Medulla oblongata (tissue), 1 donor: ENCODE results near the gene RERE.

Experiments
- DNase-seq: peaks from one replicate; pipeline ENCODE4 v3.0.0-alpha.2; 2015; ENCODE audit errors: extremely low spot score

RERE gene

DNA sequence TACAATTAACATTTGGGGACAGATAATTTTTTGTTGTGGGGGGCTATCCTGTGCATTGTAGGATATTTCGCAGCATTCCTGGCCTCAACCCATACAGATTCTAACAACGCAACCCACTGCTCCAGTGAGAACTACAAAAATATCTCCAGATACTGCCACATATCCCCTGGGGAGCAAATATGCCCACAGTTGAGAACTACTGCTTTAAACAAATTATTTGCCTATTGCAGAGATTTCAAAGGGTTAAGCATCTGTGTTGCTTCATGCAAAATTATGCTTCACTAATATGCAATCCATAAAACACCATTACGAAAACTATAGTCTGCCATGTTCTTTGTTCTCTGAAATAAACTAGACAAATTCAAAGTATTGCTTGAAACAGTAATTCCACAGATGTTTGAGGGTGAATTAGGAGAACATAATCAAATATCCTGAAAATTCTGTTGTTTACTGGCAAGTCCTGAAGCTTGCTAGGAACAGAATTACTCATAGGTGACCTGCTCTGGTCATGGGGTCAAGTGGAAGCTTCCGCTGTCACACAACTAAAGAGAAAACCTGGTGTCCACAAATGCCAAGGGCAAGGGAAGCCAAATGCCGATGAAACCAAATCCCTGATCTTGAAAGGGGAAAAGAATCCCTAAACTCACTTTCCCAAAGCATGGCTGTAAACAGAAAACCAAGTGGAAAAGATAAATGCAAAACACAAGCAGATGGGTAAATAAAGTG is 149.4 kb downstream of the RERE start:
- DNase-seq: no peak

DNA sequence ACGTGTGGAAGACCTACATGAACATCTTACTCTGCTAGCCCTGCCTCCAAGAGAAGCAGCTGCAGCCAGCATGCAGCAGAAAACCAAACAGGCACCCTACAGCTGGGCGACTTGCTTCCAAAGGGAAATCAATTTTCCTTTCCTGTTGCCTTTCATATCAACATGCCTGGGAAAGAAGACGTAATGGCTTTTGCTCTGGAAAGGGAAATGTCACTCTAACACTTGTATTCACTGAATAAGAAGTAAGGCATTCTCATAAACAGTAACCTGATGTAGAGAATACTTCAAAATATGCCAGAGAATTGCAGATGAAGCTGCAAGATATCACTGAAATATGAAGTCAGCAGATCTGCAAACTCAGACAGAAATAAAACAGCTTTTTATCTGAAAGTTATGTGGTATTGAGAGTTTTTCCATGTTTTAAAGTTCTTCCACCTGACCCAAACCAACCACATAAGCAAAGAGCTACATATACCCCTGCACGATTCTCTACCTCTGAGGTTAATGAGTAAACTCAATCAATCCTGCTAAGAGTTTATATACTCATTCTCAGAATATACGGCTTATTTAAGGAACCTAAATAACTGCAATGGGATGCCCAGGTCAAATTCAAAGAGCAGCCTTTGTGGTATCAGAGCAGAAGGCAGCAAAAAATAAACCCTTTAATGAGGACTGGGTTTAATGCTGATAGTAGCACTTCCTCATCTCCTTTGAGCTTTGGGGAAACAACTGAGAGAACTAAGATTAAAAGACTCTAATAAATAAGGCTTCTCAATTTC is 150.9 kb downstream of the RERE start:
- DNase-seq: no peak

DNA sequence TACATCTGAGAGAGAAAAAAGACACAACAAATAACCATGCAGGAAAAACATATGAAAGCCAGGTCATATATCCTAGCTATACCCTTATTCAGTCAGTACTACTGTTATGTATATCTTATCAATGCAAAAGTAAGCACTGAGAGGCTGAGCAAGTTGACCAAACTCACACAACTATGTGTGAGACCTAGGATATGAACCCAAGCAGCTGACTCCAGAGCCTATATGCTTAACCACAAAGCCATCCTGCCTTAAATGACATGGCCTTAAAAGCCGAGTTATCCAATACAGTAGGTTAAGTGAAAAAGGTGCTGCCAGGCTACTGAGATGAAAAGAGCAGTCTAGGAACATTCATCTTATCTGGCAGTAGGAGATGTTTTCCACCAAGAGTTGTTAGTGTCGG is 151.6 kb downstream of the RERE start:
- DNase-seq: no peak

DNA sequence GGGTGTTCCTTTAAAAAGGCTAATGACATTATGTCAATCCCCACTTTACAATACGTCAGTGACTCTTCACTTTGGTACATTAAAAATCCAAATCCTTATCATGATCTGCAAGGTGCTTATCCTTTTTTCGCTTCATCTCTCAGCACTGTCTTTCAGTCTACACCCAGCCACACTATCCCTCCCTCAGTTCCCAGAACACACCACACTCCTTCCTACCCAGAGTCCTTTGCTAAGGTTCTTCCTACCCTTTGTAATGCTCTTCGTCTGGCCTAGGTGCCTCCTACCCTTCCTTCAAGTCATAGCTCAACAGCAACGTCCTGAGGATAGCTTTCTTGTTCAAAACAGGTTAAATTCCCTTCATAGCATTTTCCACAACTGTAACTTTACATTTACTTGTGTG is 152.6 kb downstream of the RERE start:
- no peak for DNase-seq

DNA sequence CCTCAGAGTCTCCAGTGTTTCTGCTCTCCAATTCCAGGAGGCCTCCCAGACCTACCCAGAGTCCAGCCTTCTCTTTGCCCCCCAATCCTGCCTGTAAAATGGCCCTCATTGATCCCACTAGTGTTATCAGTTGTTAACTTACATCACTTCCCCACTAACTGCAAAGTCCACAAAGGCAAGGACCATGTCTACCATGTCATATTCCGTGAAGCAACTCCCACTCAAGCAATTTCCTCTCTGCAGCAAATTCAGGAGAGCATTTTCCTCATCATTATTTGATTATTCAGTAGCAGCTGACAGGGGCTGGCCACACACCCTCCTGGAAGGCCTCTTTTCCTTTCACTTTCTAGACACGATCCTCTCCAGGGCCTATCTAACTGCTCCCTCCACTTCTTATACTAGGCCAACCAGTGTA is 153.5 kb downstream of the RERE start:
- peak; percentile 50 for DNase-seq

DNA sequence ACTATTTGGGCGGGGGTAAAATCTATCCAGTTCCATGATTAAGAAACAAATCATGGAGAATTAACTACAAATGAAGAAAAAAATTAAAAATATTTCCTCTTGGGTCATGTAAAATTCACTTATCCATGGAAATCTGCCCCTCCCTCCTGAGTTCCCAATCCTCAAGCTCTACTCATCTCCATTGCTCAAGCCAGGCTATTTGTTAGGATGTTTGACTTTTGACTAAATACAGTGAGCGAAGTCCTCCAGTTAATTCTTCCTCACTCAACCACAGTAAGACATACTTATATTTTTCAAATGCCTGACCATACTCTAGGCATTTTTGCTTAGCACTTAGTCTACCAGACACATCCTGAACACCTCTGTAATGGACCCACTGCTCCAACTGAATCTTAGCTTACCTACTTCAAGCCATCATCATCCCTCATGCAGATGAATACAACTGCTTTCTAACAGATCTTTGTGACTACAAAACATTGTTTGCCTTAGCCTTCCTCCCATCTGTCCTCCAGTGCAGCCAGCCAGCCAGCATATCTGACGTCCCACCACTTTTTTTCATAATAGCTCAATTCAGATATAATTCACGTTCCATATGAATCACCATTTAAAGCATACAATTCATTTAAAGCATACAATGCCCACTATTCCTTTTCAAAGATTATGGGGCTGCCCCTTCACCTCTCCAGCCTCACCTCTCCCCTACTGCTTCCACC is 154.2 kb downstream of the RERE start:
- DNase-seq: no peak

DNA sequence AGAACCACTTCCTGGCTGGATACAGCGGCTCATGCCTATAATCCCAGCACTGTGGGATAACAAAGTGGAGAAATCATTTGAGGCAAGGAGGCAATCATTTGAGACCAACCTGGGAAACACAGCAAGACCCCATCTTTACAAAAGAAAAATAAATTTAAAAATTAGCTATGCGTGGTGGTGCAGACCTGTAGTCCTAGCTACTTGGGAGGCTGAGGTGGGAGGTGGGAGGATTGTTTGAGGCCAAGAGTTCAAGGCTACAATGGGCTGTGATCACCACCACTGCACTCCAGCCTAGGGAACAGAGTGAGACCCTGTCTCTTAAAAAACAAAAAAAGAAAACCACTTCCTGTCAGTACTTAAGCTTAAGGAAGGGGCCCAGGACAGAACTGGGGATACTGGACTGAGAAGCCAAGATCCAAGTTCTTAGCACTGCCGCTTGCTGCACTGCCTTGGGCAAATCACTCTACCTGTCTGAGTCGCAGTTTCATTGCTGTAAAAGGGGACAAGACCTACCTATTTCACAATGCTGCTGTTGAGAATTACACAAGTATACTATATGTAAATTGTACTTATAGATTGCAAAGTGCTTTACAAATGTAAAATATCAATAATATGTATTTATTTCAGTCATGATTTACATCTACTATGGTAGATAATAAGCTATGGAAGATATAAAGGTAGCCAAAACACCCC is 154.9 kb downstream of the RERE start:
- no peak for DNase-seq

DNA sequence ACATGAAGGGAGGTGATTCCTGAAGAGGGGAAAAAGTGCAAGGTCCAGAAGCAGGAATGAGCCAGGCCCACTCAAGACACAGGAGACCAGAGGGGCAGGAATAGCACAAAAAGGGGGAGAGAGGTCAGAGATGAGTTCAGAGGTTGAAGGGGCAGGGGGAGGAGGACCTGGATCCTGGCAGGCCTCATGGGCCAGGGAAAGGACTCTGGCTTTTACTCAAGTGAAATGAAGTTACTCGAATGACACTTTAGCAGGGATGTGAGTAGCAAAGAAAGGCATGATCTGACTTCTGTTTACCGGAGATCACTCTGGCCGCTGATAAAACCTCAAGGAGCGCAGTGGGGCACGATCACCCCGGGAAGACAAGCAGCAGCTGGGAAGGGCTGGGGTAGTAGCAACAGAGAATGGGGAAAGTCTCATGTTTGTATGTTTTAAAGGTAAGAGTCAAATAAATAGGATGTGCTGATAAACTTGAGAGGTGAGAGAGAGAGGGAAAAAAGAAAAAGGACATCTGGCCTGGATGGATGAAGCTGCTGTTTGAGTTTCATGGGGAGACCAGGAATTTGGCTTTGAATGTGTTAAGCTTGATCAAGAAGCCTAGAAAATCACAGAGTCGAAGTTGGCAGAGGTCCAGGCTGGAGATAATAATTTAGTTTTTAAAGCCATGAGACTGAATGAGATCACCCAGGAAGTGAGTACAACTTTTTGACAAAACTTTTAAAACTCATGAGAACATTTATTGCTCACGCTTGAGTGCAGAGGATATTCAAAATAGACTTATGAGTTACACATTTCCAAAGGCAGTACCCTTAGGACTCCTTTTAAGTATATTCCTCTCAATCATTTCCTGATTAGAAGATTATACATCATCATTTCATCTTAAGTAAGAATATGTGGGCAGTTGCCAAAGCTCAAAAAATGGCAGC is 156.0 kb downstream of the RERE start:
- no peak for DNase-seq

DNA sequence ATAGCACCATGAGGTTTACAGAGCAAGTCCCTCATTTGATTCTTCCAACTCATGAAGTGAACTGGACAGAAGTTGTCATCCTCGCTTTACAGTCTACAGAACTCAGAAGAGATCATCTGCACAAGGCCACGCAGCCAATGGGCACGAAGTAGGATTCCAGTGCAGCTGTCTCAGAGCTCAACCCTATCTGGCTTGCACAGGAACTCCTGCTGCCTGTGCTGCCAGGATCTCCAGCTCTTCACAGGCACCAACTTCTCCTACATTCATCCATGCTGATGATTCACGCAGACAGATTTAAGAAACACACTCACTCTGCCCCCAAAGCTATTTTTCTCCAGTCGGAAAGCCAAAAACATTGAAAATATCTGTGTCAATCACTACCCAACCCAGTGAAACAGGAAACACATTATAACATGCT is 157.0 kb downstream of the RERE start:
- peak; percentile 70 for DNase-seq

DNA sequence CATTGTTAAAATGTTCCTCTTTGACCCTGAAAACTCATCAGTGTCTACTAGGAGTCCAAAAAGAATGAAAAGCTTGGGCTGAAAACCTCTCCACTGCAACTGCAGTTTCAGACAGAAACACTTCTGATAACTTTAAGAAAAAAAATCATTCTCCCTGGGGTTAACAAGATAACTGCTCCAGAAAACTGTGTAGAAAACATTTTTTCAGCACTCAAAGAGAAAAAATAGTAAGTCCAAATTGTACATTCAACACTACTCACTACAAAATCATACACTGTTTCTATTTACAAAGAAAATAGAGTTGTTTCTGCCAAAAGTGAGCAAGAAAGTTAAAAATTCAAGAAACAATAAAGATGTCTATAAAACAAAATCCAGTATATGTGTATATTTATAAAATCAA is 157.8 kb downstream of the RERE start:
- DNase-seq: no peak

DNA sequence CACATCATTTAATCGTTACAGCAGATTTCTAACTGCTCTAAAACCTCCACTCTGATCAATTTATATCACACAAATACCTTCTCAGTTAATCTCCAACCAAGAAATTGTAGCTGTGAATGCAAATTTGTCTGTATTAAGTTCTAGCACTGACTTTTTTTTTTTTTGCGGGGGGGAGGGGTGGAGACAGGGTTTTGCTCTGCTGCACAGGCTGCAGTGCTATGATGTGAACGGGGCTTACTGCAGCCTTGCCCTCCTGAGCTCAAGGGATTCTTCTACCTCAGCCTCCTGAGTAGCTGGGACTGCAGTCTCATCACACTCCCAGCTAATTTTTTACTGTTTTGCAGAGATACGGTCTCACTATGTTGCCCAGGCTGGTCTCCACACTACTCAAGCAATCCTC is 163.6 kb downstream of the RERE start:
- no peak for DNase-seq

DNA sequence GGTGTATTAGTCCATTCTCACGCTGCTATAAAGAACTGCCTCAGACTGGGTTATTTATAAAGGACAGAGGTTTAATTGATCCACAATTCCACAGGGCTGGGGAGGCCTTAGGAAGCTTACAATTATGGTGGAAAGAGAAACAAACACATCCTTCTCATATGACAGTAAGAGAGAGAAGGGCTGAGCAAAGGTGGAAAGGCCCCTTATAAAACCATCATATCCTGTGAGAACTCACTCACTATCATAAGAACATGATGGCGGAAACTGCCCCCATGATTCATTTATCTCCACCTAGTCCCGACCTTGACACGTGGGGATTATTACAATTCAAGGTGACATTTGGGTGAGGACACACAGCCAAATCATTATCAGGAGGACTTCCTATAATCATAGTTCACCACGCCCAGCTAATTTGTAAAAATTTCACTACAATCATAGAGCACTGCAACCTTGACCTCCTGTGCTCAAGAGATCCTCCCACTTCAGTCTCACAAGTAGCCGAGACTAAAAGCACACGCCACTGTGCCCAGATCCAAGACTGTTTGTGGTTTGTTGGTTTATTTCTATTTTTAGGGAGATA is 164.9 kb downstream of the RERE start:
- no peak for DNase-seq

DNA sequence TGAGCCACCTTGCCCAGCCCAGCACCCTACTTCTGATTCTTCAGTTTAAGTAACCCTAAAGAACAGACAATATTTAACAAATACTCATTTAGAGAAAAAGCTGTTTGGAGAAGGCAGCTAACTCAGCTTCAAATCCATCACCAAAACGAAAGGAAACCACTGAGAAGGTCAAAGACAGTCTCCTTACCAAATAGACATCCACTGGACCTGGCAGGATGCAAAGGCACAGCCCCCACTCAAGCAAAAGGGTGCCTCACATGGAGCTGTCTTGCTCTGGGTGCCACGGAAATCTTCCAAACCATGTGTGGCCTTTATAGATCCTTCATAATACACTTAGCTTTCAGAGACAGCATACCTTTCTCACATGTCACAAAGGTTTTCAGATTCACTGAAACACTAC is 165.5 kb downstream of the RERE start:
- DNase-seq: no peak

DNA sequence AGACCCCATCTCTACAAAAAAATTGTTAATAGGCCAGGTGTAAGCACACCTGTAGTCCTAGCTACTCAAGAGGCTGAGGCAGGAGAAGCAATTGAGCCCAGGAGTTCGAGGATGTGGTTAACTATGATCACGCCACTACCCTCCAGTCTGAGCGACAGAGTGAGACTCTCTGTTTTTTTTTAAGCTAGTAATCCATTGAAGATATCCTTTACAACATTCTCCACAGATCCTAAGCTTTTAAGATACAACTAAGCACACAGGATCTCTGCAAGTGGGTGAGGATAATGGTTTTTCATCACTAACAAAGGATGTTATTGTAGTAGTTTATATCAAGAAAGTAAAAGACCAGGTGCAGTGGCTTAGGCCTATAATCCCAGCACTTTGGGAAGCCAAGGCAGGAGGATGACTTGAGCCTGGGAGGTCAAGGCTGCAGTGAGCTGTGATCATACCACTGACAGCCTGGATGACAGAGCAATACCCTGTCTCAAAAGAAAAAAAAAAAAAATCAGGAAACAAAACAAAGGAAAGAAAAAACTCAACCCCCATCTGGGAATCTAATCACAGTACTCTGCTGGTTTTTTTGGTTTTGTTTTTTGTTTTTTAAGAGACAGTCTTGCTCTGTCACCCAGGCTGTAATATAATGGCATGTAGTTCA is 166.1 kb downstream of the RERE start:
- DNase-seq: no peak

DNA sequence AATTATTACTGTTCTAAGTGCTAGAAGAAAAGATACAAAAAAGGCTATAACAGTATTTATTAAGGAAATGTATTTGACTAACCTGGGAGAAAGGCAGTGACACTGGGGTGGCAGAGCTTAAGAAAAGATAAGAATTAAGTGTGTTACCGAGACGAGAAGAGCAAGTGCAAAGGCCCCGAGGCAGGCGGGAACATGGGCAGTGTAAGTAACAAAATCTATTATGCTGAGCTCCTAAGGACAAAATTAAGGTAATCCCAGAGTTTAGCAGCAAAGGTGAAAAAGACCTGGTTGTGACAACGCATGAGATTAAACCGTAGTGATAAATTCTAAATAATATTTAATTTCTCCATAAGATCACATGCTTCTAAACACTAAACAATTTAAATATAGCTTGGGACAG is 167.6 kb downstream of the RERE start:
- DNase-seq: no peak

DNA sequence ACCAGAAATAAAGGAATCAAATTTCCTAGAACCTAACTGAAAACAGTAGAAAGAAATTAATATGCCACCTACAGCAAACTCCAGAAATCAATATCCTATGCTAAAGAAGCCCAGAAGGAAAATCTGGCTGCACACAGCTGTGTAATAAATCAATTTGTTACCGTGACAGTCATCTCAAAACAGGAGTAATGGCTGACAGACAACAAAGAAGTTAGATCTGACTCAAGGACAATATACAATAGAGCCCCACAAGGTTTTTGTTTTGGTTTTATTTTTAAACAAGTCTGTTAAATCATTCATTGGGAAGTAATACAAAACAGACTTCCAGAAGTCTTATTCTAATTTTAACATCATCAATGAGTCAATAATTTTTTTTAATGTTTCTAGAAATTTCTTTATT is 168.4 kb downstream of the RERE start:
- DNase-seq: no peak

DNA sequence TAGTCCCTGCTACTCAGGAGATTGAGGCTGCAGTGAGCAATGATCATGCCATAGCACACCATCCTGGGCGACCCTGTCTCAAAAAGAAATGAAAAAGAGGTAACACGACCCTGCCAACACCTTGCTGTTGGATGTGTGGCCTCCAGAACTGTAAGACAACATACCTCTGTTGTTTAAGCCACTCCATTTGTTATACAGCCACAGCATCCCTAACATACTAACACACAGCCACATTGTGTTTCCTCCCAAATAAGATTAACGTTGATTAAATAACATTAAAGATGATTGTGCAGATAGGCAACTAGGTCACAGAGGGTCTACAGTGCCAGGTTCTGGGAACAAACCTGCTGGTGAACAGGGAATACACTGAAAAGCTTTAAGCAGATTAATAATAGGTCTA is 170.4 kb downstream of the RERE start:
- no peak for DNase-seq

DNA sequence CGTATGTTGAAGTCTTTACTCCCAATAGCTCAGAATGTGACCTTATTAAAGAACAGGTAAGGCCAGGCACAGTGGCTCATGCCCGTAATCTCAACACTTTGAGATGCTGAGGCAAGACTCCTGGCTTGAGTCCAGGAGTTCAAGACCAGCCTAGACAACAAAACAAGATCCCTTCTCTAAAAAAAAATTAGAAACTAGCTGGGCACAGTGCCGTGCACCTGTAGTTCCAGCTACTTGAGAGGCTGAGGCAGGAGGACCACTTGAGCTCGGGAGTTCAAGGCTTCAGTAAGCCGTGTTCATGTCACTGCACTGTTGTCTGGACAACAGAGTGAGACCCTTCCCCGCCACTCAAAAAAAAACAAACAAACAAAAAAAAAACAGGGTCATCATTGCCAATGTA is 171.3 kb downstream of the RERE start:
- DNase-seq: no peak

DNA sequence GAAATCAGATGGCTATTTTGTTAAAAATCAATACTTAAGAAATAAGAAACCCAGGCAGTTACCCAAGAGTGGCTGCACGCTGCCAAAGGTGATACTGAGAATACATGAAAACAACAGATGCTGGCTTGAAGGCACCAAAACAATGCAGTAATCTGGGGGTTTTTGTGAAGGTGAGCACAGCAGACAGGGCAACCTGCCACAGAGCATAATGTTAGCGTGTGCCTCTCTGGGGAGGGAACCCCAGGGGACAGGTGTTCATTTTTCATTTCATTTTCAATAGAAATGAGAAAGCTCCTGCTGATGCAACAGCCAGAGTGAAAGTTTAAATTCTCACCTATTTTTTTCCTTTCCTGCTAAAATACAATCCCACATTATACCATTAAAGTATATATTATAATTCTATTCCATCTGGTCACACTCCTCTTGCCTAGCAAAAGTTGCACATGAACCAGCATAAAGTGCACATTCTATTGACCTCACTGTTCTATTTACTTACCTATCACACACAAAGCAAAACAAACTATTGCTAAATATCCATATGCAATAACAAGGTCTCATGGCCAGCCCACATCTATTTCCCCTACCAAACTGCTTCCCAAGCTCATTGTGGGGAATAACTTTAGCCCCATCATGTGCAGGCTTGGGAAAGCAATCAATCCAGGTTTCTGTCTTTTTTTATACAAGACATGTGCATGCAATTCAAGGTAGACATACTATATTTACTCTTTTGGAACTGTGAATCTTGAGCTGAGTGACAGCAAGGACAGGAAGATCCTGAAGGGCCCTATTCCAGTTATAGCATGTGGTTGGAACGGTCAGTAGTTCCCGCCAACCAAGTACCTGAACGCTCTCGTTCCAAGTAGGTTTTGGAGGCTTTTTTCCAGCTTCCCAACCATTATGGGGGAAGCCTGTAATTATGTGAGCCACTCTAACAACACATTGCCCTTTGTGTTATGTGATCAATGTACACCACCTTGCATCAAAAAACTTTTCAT is 173.6 kb downstream of the RERE start:
- no peak for DNase-seq
